Measurements from ENCODE around the gene INO80B.

The INO80B gene

DNA sequence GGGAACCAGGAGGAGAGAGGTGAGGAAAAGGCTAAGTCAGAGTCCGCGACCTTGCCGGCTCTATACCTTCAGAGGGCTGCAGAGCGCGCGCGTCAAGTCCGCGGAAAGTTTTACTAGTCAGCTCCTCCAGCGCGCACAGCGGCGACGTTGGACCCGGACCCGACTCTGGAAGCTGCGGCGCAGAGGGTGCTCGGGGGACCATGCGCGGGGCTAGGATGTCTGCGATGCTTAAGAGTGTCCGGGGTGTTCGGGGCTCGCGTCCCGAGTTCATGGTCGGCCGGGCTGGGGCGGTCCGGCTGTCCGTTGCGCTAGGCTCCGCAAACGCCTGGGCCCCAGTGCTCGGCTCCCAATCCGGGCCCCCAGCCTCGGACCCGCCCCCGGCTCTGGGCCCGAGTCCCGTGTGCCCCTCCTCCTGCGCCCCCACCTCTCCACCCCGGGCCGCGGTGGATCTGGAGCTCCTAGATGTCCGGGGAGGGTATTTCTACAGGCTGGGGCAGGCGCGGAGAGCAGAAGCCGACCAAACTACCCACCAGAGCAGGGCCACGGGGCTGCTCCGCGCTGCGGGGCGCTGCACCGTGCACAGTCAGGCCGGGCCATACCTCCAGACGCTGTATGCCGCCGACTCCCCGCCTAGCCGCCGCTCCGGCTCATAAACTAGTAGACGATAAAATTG is 44.5 kb downstream of the INO80B start, which contains the start of gene LBX2:
Gene LBX2, minus strand, starts transcription at position 337 of the 673 bp plus-strand sequence. Its CDS starts 66 bp downstream, at position 271.
- TF ChIP-seq, protein P1, sequence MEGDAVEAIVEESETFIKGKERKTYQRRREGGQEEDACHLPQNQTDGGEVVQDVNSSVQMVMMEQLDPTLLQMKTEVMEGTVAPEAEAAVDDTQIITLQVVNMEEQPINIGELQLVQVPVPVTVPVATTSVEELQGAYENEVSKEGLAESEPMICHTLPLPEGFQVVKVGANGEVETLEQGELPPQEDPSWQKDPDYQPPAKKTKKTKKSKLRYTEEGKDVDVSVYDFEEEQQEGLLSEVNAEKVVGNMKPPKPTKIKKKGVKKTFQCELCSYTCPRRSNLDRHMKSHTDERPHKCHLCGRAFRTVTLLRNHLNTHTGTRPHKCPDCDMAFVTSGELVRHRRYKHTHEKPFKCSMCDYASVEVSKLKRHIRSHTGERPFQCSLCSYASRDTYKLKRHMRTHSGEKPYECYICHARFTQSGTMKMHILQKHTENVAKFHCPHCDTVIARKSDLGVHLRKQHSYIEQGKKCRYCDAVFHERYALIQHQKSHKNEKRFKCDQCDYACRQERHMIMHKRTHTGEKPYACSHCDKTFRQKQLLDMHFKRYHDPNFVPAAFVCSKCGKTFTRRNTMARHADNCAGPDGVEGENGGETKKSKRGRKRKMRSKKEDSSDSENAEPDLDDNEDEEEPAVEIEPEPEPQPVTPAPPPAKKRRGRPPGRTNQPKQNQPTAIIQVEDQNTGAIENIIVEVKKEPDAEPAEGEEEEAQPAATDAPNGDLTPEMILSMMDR (IDR thresholded peaks at IDR 0.05; ENCODE audit: low read depth, low read length) = no peak

DNA sequence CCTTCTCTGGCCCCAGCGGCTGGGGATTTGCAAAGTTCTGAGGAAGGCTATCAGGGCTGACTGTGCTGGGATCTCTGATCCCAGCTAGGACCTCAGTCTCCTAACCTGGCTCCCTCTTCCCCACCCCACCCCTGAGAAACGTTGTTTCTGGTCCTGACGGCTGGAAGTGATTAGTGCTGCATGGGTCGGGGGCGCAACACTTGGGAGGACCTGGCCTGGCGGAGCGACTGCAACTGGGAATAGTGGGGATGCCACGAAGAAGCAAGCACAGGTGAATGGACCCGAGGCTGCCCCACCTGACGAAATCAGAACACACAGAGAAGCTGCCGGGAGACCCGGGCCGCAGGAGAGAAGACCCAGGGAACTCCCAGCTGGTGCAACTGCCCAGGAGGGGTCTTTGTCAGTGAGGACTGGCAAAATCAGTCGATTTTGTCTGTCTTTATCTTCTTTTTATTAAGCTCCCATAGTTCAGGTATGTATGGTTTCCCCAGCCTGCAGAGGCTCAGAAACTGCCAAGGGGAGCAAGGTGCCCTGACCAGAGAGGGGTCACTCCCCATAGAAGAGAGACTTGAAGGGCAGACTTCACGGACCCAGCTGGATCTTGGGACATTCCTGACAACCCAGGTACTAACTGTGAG is 45.2 kb downstream of the INO80B start:
- TF ChIP-seq, protein P1 (IDR thresholded peaks at IDR 0.05; ENCODE audit: low read depth, low read length) = no peak

More for the DNA sequence above, 44.5 kb downstream of the INO80B start, which contains the start of gene LBX2:
- no peak for DNase-seq (ENCODE audit: extremely low read depth, low read depth)

DNA sequence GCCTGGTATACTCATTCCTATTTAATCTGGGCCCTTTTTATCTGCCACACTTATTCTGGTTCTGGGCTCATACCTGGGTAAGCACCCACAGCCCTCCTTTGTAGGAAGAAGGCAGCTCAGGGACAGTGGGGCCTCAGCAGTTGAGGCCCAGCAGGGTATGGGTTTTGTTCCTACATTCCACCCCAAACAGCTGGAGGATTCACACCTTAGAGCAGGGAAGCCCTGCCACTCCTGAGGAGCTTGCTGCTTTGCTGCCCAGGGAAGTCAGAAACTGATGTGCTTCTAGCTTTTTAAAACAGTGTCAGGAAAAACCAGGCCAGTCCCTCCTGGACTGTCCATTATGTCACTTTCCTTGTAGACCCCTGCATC is 45.7 kb downstream of the INO80B start:
- DNase-seq (ENCODE audit: extremely low read depth, low read depth) = no peak
- TF ChIP-seq, protein P1 (IDR thresholded peaks at IDR 0.05; ENCODE audit: low read depth, low read length) = no peak

More for the DNA sequence above, 45.2 kb downstream of the INO80B start:
- no peak for DNase-seq (ENCODE audit: extremely low read depth, low read depth)

DNA sequence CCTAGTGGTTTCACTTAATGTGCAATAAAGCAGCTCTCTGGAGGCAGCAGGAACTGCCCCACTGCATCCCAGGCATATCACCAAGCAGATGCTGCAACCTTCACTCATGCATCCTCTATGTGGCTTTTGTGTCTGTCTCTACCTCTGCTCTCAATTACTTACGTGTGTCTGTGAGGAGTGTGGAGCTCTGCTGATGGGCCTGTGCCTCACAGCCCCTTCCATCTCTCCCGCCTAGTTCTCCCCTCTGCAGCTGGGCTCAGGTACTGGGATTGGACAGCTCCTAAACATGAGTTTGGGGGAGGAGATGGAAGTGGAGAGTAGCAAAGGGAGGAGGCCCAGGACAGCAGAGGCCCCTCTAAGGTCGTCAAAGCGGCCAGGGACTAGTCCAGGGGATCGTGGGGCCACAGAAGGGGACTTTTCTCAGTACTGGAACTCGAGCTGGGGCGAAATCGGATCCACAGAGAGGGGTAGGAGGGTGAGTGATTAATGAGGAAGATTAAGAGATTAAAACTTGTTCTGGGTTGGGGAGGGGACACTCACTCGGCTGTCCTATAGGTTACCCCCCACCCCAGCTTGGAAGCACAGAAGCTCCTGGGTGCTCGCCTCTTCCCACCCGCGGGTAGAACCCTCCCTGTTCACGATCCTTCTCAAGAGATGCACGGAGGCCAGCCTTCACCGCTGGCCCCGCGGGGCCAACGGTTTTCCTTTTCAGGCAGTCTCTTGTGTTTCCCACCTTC is 46.6 kb downstream of the INO80B start:
- TF ChIP-seq, protein P1 (IDR thresholded peaks at IDR 0.05; ENCODE audit: low read depth, low read length) = no peak
- no peak for DNase-seq (ENCODE audit: extremely low read depth, low read depth)

DNA sequence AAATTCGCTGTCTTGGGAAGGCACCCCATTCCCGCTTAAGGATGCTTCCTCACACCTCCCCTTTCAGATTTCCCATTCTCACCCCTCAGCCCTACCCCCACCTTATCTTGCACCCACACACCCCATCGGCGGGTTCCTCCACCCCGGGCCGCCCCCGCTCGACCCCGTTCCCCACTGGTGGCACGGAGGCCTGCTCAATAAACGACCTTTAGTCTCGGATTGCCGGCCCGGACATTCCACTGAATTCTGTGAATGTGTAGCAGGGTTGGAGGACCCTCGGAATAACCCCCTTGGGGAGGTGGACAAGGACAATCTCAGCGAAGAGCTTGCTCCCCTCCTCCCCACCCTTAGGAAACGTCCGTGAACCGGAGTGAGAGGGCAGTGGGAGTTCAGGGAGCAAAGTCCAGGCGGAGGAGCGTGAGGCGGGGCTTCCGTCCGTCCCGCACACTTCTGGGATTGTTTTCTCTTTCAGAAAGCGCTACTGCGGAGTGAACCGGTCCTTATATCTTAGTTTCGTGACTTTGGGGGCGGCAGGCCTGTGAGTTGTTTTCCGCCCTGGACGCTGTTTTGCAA is 47.3 kb downstream of the INO80B start:
- TF ChIP-seq, protein P1 (IDR thresholded peaks at IDR 0.05; ENCODE audit: low read depth, low read length) = no peak
- no peak for DNase-seq (ENCODE audit: extremely low read depth, low read depth)

DNA sequence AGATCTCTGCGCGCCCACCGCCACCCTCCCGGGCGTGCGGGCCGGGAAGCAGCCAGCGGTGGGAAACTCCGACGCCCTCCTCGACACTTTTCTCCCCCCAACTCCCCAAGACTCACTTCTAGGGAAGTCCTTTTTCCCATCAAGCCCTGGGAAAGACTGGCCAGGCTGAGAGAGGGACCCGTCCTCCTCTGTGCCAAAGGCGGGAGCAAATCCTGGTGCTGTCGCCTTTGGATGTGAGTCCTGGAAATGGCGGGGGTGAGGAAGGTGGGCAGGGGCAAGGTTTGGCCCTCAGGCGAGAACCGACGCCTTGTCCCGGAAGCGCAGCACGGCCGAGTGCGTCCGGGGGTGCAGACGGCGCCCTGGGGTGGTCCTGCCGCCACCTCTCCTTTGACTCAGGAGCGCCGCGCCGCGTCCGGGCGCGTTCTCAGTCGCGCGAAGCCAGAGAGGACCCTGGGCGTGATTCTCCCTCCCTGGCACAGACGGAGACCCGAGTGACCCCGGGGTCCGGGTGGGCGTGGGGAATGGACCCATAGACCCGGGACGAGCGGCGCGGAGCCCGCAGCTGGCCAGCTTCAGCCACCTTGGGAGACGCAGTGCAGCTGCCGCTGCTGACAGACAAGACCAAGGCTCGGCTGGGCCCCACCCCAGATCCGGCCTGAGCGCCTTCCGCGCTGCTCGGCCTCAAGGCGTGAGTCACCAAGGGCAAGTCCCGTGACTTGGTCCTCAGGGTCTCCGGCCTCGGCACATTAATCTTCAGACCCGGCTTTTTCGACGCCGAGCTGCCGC is 48.0 kb downstream of the INO80B start:
- DNase-seq (ENCODE audit: extremely low read depth, low read depth) = peak; percentile 50
- TF ChIP-seq, protein P1 (IDR thresholded peaks at IDR 0.05; ENCODE audit: low read depth, low read length) = peak; percentile 42
